Prostate gland (tissue), 2 donors: ENCODE results near the gene ATP5F1D.
"Not testable (repeated sequence)": the region's sequence is repeated elsewhere in the genome, so short reads cannot be mapped to it uniquely, and the experiment has no call there.

Experiments used
- CTCF ChIP-seq, 4 experiments: fragments of 200-600 bp in 2 of 4; fragments of 450-650 bp in 2 of 4; sonication (generic) in 2 of 4; IDR thresholded peaks; 1 replicate in 3 of 4; 2 replicates in 1 of 4; pipeline ENCODE4 v1.5.1; 2016 to 2019; ENCODE audit warnings: antibody characterized with exemption in 4 of 4, mild to moderate bottlenecking in 2 of 4, moderate library complexity in 2 of 4
- POLR2A ChIP-seq: fragments of 450-650 bp; IDR thresholded peaks from one replicate; pipeline ENCODE4 v1.6.1; 2016; ENCODE audit warnings: antibody characterized with exemption, mild to moderate bottlenecking
- POLR2AphosphoS5 ChIP-seq: sonication (generic); formaldehyde crosslinking; IDR thresholded peaks from one replicate; pipeline ENCODE4 v1.6.1; 2017; ENCODE audit warnings: antibody characterized with exemption

- TF ChIP-seq CTCF (IDR thresholded peaks at IDR 0.05); POLR2AphosphoS5; POLR2A: not testable (repeated sequence)
Observed at GRCh38 chr19:1208830-1209229, 32.7 kb upstream of the ATP5F1D start.
